Measurements from ENCODE around the gene GDE1. TPM values are rescaled to one million over a fixed set of nuclear protein-coding genes. Genes with fewer than 3 reads are reported as not detected.
A peak's percentile ranks its signal among the peaks of the same experiment; 100 is the strongest.
"Not testable (repeated sequence)": the region's sequence is repeated elsewhere in the genome, so short reads cannot be mapped to it uniquely, and the experiment has no call there.

Gene GDE1
- 34.6 and 45.7 TPM in 2 replicates for total RNA-seq (2014; rRNA removed; shearing (Covaris generic))
- polyA plus RNA-seq (2015; cell fraction: cytosol; rRNA removed), result 36.8 and 43.5 TPM in 2 replicates
- polyA plus RNA-seq (2015; cell fraction: nucleus; rRNA removed), result 15.1 and 16.3 TPM in 2 replicates

- DNase-seq (ENCODE audit: low read depth), result peak; percentile 88
These were observed at the start of gene GDE1 for GRCh38 chr16:19521471-19522396. GDE1 (minus strand) TSS chr16:19522098; CDS start chr16:19521964, 134 bp downstream.

GRCh38 chr16:19567560-19567959 is 45.7 kb upstream of the GDE1 start:
- DNase-seq (ENCODE audit: low read depth), result no peak

- no peak for DNase-seq (ENCODE audit: low read depth)
These were observed 44.5 kb upstream of the GDE1 start for GRCh38 chr16:19566362-19566761.

- DNase-seq (ENCODE audit: low read depth), result no peak
These were observed 41.5 kb upstream of the GDE1 start for GRCh38 chr16:19563377-19563776.

GRCh38 chr16:19560078-19560477 is 38.2 kb upstream of the GDE1 start:
- no peak for DNase-seq (ENCODE audit: low read depth)

GRCh38 chr16:19559242-19559910 is 37.5 kb upstream of the GDE1 start:
- DNase-seq (ENCODE audit: low read depth), result peak; percentile 55

GRCh38 chr16:19555938-19556771 is 34.3 kb upstream of the GDE1 start:
- peak; percentile 86 for DNase-seq (ENCODE audit: low read depth)

- peak; percentile 99 for DNase-seq (ENCODE audit: low read depth)
These were observed 33.5 kb upstream of the GDE1 start, which contains the start of gene VPS35L for GRCh38 chr16:19555186-19555937. VPS35L (plus strand) TSS chr16:19555703; CDS start chr16:19555730, 27 bp downstream.

GRCh38 chr16:19549673-19550072 is 27.8 kb upstream of the GDE1 start:
- no peak for DNase-seq (ENCODE audit: low read depth)

GRCh38 chr16:19548144-19548543 is 26.2 kb upstream of the GDE1 start:
- DNase-seq (ENCODE audit: low read depth), result no peak

- DNase-seq (ENCODE audit: low read depth), result not testable (repeated sequence)
These were observed 21.5 kb upstream of the GDE1 start for GRCh38 chr16:19543278-19543996.

- DNase-seq (ENCODE audit: low read depth), result no peak
These were observed 20.4 kb upstream of the GDE1 start for GRCh38 chr16:19542138-19542821.

- no peak for DNase-seq (ENCODE audit: low read depth)
These were observed 18.5 kb upstream of the GDE1 start for GRCh38 chr16:19540241-19540970.

GRCh38 chr16:19532601-19533000 is 10.7 kb upstream of the GDE1 start:
- DNase-seq (ENCODE audit: low read depth), result no peak

GRCh38 chr16:19528666-19529065 is 6.8 kb upstream of the GDE1 start:
- DNase-seq (ENCODE audit: low read depth), result no peak

GRCh38 chr16:19527161-19527560 is 5.3 kb upstream of the GDE1 start:
- no peak for DNase-seq (ENCODE audit: low read depth)

GRCh38 chr16:19525385-19525723 is 3.5 kb upstream of the GDE1 start:
- no peak for DNase-seq (ENCODE audit: low read depth)

- DNase-seq (ENCODE audit: low read depth), result no peak
These were observed 2.9 kb upstream of the GDE1 start for GRCh38 chr16:19524616-19525384.
